ENCODE results near the gene CCDC92. TPM values are rescaled to one million over a fixed set of nuclear protein-coding genes. Genes with fewer than 3 reads are reported as not detected.

The CCDC92 gene
- total RNA-seq, 1 donor from 2014 or later: 21.5 TPM

DNA sequence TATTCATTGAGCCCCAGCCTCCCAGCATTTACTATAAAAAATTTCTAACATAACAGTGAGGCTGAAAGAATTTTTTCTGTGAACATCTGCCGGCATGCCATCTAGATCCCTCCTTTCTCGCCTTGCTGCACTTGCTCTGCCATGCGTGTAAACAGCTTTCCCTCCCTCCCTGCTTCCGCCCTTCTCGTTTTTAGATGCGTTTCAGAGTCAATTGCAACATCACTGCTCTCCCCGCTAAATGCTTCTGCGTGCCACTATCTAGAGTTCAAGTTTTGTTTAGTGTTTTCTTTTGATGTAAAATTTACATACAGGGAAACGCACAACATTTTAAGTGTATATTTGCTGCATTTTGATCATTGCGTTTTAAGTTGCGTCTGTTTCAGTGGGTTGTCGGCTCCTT lies 83.6 kb downstream of the CCDC92 start:
- intact Hi-C loops (cut with micrococcal nuclease): no loop called here
- Mint-ChIP-seq H3K27me3 (peaks cover 6% of the 10 kb centered on the region), H3K36me3 (ENCODE audit: low read depth) (no peaks in the 10 kb centered on the region), H3K27ac (no peak overlapping the region), H3K9me3 (peaks cover 5% of the 10 kb centered on the region), H3K4me3 (no peak overlapping the region), H3K4me1 (no peaks in the 10 kb centered on the region)
- ATAC-seq (ENCODE audit: low read depth): no peak
- ChIA-PET POLR2A (no interaction called here), CTCF (no interaction called here)
- TF ChIP-seq, protein P1, sequence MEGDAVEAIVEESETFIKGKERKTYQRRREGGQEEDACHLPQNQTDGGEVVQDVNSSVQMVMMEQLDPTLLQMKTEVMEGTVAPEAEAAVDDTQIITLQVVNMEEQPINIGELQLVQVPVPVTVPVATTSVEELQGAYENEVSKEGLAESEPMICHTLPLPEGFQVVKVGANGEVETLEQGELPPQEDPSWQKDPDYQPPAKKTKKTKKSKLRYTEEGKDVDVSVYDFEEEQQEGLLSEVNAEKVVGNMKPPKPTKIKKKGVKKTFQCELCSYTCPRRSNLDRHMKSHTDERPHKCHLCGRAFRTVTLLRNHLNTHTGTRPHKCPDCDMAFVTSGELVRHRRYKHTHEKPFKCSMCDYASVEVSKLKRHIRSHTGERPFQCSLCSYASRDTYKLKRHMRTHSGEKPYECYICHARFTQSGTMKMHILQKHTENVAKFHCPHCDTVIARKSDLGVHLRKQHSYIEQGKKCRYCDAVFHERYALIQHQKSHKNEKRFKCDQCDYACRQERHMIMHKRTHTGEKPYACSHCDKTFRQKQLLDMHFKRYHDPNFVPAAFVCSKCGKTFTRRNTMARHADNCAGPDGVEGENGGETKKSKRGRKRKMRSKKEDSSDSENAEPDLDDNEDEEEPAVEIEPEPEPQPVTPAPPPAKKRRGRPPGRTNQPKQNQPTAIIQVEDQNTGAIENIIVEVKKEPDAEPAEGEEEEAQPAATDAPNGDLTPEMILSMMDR (IDR thresholded peaks at IDR 0.05): no peak
- no peak for DNase-seq

GRCh38 chr12:123886931-123887582 lies 85.6 kb downstream of the CCDC92 start:
- Mint-ChIP-seq H3K4me3 (no peak overlapping the region), H3K27me3 (peaks cover 6% of the 10 kb centered on the region), H3K4me1 (no peaks in the 10 kb centered on the region), H3K9me3 (peaks cover 5% of the 10 kb centered on the region), H3K27ac (no peak overlapping the region), H3K36me3 (ENCODE audit: low read depth) (no peaks in the 10 kb centered on the region)
- ATAC-seq (ENCODE audit: low read depth): no peak
- intact Hi-C loops (cut with micrococcal nuclease): no loop called here
- DNase-seq: no peak
- TF ChIP-seq, protein P1 (IDR thresholded peaks at IDR 0.05): no peak
- ChIA-PET CTCF (no interaction called here), POLR2A (no interaction called here)

GRCh38 chr12:123886258-123886657 lies 86.4 kb downstream of the CCDC92 start:
- ChIA-PET CTCF (no interaction called here), POLR2A (no interaction called here)
- peaks cover 3% of the 10 kb centered on the region for H3K27me3 Mint-ChIP-seq
- no peaks in the 10 kb centered on the region for H3K36me3 Mint-ChIP-seq (ENCODE audit: low read depth)
- H3K4me1 Mint-ChIP-seq: no peaks in the 10 kb centered on the region
- peaks cover 5% of the 10 kb centered on the region for H3K9me3 Mint-ChIP-seq
- no peak overlapping the region for H3K4me3 Mint-ChIP-seq
- TF ChIP-seq, protein P1 (IDR thresholded peaks at IDR 0.05): no peak
- H3K27ac Mint-ChIP-seq: no peak overlapping the region
- DNase-seq (no peak), ATAC-seq (ENCODE audit: low read depth) (no peak)
- intact Hi-C loops (cut with micrococcal nuclease): no loop called here

Other genes starting within 250 kb of the CCDC92 start
- gene DNAH10, start 210.5 kb downstream of the CCDC92 start, total RNA-seq: 0.32 and 0.51 TPM in 2 replicates
- gene ZNF664, start 384 bp upstream of the CCDC92 start, total RNA-seq: 35.6 and 40.7 TPM in 2 replicates

All from activated B cell treated with CpG ODN at 0.5 μM for 24 hours (primary cell).